Measurements from ENCODE around the gene LCK.

Gene LCK

DNA sequence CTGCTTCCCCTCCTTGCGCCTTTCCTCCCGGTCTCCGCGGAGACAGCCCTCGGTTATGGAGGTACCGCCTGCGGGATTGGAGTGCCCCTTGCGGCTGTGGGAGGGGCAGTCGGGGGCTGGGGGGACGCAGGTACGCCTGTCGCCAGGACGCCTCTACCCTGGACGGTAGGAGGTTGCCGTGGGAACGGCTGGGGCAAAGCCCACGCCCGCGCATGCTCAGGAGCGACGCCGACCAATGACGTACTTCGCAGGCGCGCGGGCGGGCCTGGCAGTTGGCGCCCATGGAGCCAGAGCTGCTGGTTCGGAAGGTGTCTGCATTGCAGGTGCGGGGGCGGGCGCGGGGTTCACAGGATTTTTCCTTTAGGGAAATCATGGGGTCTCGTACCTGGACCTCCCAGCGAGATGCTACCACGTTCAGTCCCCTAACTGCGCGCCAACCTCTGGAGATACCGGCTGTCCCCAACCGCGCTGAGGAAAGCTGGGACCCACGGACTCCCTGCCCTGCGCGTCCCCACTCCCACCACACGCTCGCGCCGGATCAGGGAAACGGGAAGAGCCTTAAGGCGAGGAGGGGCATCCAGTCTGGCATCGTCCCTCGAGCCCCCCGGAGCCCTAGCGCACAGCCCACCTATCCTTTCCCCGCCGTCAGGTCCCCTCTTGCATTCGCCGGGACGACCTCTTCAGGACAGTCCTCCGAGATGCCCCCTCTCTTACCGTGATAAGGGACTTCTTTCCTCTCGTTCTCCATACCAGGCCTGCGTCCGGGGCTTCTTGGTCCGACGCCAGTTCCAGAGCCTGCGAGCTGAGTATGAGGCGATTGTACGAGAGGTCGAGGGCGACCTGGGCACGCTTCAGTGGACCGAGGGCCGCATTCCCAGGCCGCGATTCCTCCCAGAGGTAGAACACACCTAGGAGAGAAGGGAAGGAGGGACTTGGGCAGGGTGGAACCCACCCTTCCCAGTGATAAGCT, 45.4 kb upstream of the LCK start, which contains the start of gene IQCC (continued):
- TF ChIP-seq ZFP37 (tag by site-specific recombination; IDR thresholded peaks at IDR 0.05): peak; percentile 71; the same call in 1 of the 2 replicates
- TF ChIP-seq ZNF654 (tag by site-specific recombination; IDR thresholded peaks at IDR 0.05; ENCODE audit: low read depth): no peak
- TF ChIP-seq, protein P1, sequence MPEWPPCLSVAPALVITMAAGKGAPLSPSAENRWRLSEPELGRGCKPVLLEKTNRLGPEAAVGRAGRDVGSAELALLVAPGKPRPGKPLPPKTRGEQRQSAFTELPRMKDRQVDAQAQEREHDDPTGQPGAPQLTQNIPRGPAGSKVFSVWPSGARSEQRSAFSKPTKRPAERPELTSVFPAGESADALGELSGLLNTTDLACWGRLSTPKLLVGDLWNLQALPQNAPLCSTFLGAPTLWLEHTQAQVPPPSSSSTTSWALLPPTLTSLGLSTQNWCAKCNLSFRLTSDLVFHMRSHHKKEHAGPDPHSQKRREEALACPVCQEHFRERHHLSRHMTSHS (tag by site-specific recombination; IDR thresholded peaks at IDR 0.05): no peak
- no peak for TF ChIP-seq ZNF549 (tag by site-specific recombination; IDR thresholded peaks at IDR 0.05)
- TF ChIP-seq ZIC2 (tag by site-specific recombination; IDR thresholded peaks at IDR 0.05): peak; percentile 30; the same call in 1 of the 2 replicates
- no peak for TF ChIP-seq ZNF112 (tag by site-specific recombination; IDR thresholded peaks at IDR 0.05)
- no peak for TF ChIP-seq ZNF510 (tag by site-specific recombination; IDR thresholded peaks at IDR 0.05; ENCODE audit: insufficient replicate concordance)

DNA sequence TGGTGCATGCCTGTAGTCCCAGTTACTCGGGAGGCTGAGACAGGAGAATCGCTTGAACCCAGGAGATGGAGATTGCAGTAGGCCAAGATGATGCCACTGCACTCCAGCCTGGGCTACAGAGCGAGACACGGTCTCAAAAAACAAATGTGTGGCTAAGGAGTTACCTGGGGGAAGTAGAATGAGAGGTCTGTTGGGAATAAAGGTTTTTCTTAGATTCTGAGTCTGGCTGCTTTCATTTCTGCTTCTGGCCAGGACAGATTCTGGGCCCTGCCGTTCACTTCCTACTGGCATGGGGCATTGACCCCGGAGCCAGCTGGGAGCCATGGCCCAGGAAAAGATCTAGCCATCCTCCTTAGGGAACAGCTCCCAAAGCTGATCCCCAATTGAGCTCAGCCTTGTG, 42.6 kb upstream of the LCK start:
- no peaks in the 10 kb centered on the region for H3K9me3 ChIP-seq (ENCODE audit: control insufficient read depth, insufficient read depth, low read depth, low read length)
- CTCF ChIA-PET: interaction anchor here (0.5 kb wide), 1 partner anchor 108 kb away, joined by 5 read pairs; no protein-coding TSS in a partner anchor
- H3K36me3 ChIP-seq (ENCODE audit: control insufficient read depth in 2 of 2, insufficient read depth in 1 of 2, low read length in 2 of 2): peaks cover 0 to 46% of the 10 kb centered on the region in 2 experiments; a peak in 1 of 3 replicates
- TF ChIP-seq MZF1 (tag by site-specific recombination; IDR thresholded peaks at IDR 0.05; ENCODE audit: borderline replicate concordance): 0 out of 2 replicates have a peak, but pooled peaks have one; percentile 20
- TF ChIP-seq OSR2 (tag by site-specific recombination; IDR thresholded peaks at IDR 0.05): no peak
- TF ChIP-seq, protein P2, sequence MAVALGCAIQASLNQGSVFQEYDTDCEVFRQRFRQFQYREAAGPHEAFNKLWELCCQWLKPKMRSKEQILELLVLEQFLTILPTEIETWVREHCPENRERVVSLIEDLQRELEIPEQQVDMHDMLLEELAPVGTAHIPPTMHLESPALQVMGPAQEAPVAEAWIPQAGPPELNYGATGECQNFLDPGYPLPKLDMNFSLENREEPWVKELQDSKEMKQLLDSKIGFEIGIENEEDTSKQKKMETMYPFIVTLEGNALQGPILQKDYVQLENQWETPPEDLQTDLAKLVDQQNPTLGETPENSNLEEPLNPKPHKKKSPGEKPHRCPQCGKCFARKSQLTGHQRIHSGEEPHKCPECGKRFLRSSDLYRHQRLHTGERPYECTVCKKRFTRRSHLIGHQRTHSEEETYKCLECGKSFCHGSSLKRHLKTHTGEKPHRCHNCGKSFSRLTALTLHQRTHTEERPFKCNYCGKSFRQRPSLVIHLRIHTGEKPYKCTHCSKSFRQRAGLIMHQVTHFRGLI (tag by site-specific recombination; IDR thresholded peaks at IDR 0.05): no peak
- TF ChIP-seq ZNF521 (tag by site-specific recombination; IDR thresholded peaks at IDR 0.05): no peak
- no peak overlapping the region for H3K27ac ChIP-seq (ENCODE audit: extremely low read depth, low read depth, low read length)
- POLR2A ChIA-PET: interaction anchor here (0.6 to 1.4 kb wide), 7 partner anchors 8 to 136 kb away, joined by 3 to 8 read pairs (median 3); partner anchors contain the start of genes CCDC28B and TMEM39B
- H3K4me1 ChIP-seq (ENCODE audit: control insufficient read depth, insufficient read depth, low read length): peaks cover 4% of the 10 kb centered on the region
- no peak overlapping the region for H3K4me3 ChIP-seq (ENCODE audit: low read depth, low read length)

DNA sequence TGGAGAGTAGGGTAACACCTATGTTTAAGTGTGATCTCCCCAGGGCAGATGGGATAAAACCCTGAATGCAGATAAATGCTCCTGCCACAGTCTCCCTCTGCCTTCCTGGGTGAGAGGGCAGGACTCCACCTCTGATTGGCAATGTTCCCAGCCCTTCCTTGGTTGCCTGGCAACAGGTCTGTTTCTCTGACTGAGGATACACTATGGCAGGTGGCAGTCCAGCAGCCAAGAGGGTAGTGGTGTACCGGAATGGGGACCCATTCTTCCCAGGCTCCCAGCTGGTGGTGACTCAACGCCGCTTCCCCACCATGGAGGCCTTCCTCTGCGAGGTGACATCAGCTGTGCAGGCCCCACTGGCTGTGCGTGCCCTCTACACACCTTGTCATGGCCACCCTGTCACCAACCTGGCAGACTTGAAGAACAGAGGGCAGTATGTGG, 42.2 kb upstream of the LCK start, which contains the start of gene DCDC2B:
DCDC2B (plus strand) TSS at position 199 of the 438 bp plus-strand sequence; CDS start at position 204, 5 bp downstream.
- Histone ChIP-seq H3K27ac (ENCODE audit: extremely low read depth, low read depth, low read length) (no peak within 1 kb of the TSS), H3K4me1 (ENCODE audit: control insufficient read depth, insufficient read depth, low read length) (peaks cover 4% of the 10 kb centered on the region), H3K4me3 (ENCODE audit: low read depth, low read length) (no peak within 1 kb of the TSS), H3K36me3 (ENCODE audit: control insufficient read depth in 2 of 2, insufficient read depth in 1 of 2, low read length in 2 of 2) (peaks cover 0 to 43% of the 10 kb centered on the region in 2 experiments; a peak in 1 of 3 replicates), H3K9me3 (ENCODE audit: control insufficient read depth, insufficient read depth, low read depth, low read length) (no peaks in the 10 kb centered on the region)
- ChIA-PET CTCF (interaction anchor here (1.0 kb wide), 1 partner anchor 107 kb away, joined by 3 read pairs; no protein-coding TSS in a partner anchor), POLR2A (interaction anchor here (0.6 to 1.4 kb wide), 7 partner anchors 8 to 185 kb away, joined by 3 to 8 read pairs (median 3); partner anchors contain the start of genes BSDC1, CCDC28B and TMEM39B)
- peak; percentile 84 for TF ChIP-seq SCRT2 (tag by site-specific recombination; IDR thresholded peaks at IDR 0.05)
- TF ChIP-seq, protein P3, sequence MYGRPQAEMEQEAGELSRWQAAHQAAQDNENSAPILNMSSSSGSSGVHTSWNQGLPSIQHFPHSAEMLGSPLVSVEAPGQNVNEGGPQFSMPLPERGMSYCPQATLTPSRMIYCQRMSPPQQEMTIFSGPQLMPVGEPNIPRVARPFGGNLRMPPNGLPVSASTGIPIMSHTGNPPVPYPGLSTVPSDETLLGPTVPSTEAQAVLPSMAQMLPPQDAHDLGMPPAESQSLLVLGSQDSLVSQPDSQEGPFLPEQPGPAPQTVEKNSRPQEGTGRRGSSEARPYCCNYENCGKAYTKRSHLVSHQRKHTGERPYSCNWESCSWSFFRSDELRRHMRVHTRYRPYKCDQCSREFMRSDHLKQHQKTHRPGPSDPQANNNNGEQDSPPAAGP (tag by site-specific recombination; IDR thresholded peaks at IDR 0.05): no peak
- TF ChIP-seq MZF1 (tag by site-specific recombination; IDR thresholded peaks at IDR 0.05; ENCODE audit: borderline replicate concordance): 0 out of 2 replicates have a peak, but pooled peaks have one; percentile 6
- TF ChIP-seq, protein P4, sequence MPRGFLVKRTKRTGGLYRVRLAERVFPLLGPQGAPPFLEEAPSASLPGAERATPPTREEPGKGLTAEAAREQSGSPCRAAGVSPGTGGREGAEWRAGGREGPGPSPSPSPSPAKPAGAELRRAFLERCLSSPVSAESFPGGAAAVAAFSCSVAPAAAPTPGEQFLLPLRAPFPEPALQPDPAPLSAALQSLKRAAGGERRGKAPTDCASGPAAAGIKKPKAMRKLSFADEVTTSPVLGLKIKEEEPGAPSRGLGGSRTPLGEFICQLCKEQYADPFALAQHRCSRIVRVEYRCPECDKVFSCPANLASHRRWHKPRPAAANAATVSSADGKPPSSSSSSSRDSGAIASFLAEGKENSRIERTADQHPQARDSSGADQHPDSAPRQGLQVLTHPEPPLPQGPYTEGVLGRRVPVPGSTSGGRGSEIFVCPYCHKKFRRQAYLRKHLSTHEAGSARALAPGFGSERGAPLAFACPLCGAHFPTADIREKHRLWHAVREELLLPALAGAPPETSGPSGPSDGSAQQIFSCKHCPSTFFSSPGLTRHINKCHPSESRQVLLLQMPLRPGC (tag by site-specific recombination; IDR thresholded peaks at IDR 0.05): peak; percentile 85
- TF ChIP-seq ZNF239 (tag by site-specific recombination; IDR thresholded peaks at IDR 0.05): peak; percentile 88
- no peak for TF ChIP-seq ZNF776 (tag by site-specific recombination; IDR thresholded peaks at IDR 0.05; ENCODE audit: borderline replicate concordance)
- TF ChIP-seq ZNF423 (tag by site-specific recombination; IDR thresholded peaks at IDR 0.05): no peak
- TF ChIP-seq KLF16 (tag by site-specific recombination; IDR thresholded peaks at IDR 0.05): no peak
- peak; percentile 81 for TF ChIP-seq ZBTB17 (tag by site-specific recombination; IDR thresholded peaks at IDR 0.05)
- TF ChIP-seq IKZF3 (tag by site-specific recombination; IDR thresholded peaks at IDR 0.05): 0 out of 2 replicates have a peak, but pooled peaks have one; percentile 69
- TF ChIP-seq SCRT1 (tag by site-specific recombination; IDR thresholded peaks at IDR 0.05; ENCODE audit: borderline replicate concordance): 0 out of 2 replicates have a peak, but pooled peaks have one; percentile 37
- TF ChIP-seq ZNF600 (tag by site-specific recombination; IDR thresholded peaks at IDR 0.05): peak; percentile 94
- TF ChIP-seq OSR2 (tag by site-specific recombination; IDR thresholded peaks at IDR 0.05): no peak
- TF ChIP-seq GLIS1 (tag by site-specific recombination; IDR thresholded peaks at IDR 0.05): peak; percentile 81
- no peak for TF ChIP-seq ZNF37A (tag by site-specific recombination; IDR thresholded peaks at IDR 0.05)
